GM18873 (cell line): Measurements from ENCODE around the gene ZNF70.

ENCODE experiments used
- ATAC-seq: cut with Tn5 transposase; IDR thresholded peaks from one replicate; pipeline ENCODE4 v1.9.1; 2021; ENCODE audit warnings: mild to moderate bottlenecking, moderate library complexity, moderate number of reproducible peaks; ENCODE audit not compliant: unreplicated experiment, low FRiP score

Gene ZNF70

GRCh38 chr22:23780146-23780748 lies 29.3 kb upstream of the ZNF70 start:
- no peak for ATAC-seq

GRCh38 chr22:23779731-23780130 lies 28.8 kb upstream of the ZNF70 start:
- ATAC-seq: no peak

- ATAC-seq: no peak
These were observed 28.2 kb upstream of the ZNF70 start for GRCh38 chr22:23779083-23779482.

GRCh38 chr22:23778577-23778900 lies 27.6 kb upstream of the ZNF70 start:
- no peak for ATAC-seq

DNA sequence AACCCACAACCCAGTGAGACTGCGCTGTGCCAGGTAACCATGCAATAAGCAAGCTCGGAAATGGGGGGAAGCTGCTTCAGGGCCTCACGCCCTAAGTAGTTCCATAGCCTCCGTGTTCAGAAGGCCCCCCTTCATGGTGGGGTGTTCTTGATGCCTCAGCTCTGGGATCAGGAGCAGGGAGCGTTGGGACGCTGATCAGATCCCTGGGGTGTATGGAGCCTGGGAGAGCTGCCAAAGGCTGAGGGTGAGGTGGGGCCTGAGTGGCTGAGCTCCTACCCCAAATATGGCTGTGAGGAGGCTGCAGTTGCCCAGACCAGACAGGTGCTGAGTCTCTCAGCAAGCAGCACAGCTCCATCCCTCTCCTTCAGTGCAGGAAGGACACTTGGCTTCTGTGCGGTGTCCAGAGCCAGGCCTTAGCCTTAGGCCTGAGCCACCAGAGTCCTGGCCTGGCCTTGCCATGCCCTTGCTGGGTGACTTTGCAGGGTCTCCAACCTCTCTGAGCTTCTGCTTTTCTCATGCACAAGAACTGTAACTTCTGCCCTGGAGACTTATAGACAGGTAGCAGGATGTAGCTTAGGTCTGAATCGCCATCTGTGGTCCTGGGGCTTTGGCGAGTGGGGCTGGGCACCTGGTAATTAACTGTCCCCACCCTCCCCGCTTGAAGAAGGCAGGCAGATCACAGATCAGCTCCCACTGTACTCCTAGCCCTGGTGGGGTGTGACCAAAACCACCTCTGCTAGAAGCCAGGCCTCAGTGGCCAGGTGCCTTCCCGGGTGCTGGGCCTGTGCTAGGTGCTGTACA lies 27.1 kb upstream of the ZNF70 start:
- ATAC-seq: no peak

DNA sequence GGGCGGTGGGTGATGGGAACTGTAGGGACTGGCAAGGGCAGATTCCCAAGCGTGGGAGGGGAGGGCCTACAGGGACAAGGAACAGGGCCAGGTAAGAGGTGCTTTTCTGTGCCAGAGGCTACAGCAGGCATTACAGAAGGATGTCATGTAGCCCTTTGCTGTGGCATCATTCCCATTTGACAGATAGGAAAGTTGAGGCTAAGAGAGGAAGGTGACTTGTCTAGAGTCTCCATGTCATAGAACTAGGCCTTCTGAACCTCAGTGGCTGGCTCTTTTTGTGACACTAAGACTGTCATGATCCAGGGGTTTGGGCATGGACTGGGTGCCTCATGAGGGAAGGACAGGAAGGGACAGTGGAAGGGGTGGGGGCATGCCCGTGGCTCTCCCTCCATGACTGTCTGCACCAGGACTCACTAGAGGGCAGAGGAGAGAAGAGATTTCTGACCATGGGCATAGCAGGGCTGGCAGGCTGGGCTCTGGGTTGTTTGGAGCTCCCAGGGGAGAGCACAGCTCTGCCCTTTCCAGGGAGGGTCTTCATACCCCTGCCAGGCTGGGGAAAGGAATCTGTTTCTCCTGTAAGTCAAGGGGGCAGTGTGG lies 25.0 kb upstream of the ZNF70 start:
- no peak for ATAC-seq

- ATAC-seq: no peak
These were observed 24.1 kb upstream of the ZNF70 start for GRCh38 chr22:23774922-23775436.

GRCh38 chr22:23774114-23774921 lies 23.4 kb upstream of the ZNF70 start:
- no peak for ATAC-seq

- no peak for ATAC-seq
These were observed 22.7 kb upstream of the ZNF70 start for GRCh38 chr22:23773483-23774113.

DNA sequence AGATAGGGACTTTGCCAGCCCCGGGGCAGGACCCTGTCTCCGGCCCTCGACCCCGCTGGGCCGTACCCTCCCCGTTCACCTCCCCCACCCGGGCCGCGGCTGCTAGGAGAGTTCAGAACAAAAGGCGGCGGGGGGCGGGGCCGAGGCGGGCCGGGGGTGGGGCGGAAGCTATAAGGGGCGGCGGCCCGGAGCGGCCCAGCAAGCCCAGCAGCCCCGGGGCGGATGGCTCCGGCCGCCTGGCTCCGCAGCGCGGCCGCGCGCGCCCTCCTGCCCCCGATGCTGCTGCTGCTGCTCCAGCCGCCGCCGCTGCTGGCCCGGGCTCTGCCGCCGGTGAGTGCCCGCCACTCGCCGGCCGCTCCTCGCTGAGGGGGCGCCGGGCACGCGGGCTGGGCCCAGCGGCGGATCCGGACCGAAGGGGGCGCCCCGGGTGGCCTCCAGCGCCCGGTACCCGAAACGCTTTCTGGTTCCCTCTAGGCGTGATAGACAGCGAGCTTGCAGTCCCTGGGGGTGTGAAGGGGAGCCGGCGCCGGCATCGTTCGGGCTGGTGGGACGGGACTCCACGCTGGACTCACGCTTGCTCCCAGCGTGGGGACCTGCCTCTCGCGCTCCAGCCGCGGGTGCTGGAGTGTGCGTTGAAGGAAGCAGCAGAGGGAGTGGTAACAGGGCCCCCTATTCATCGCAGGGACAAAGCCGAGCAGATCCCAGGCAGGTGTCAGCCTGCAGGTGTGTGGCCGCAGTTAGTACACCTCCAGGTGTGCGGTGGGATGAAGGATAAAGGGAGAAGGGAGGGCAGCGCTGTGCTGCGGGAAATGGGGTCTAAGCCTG lies 21.9 kb upstream of the ZNF70 start, which contains the start of gene MMP11:
Gene MMP11, plus strand, starts transcription at position 201 of the 825 bp plus-strand sequence. Its CDS starts 22 bp downstream, at position 223.
- ATAC-seq: no peak

- no peak for ATAC-seq
These were observed 21.4 kb upstream of the ZNF70 start for GRCh38 chr22:23772315-23772648.

- ATAC-seq: no peak
These were observed 18.5 kb upstream of the ZNF70 start for GRCh38 chr22:23769321-23769965.

GRCh38 chr22:23767673-23768548 lies 17.0 kb upstream of the ZNF70 start, which contains the start of gene CHCHD10:
TSS of gene CHCHD10 (minus strand) at chr22:23767972. CDS start at chr22:23767874, 98 bp downstream.
- no peak for ATAC-seq

GRCh38 chr22:23767303-23767672 lies 16.4 kb upstream of the ZNF70 start:
- ATAC-seq: no peak

DNA sequence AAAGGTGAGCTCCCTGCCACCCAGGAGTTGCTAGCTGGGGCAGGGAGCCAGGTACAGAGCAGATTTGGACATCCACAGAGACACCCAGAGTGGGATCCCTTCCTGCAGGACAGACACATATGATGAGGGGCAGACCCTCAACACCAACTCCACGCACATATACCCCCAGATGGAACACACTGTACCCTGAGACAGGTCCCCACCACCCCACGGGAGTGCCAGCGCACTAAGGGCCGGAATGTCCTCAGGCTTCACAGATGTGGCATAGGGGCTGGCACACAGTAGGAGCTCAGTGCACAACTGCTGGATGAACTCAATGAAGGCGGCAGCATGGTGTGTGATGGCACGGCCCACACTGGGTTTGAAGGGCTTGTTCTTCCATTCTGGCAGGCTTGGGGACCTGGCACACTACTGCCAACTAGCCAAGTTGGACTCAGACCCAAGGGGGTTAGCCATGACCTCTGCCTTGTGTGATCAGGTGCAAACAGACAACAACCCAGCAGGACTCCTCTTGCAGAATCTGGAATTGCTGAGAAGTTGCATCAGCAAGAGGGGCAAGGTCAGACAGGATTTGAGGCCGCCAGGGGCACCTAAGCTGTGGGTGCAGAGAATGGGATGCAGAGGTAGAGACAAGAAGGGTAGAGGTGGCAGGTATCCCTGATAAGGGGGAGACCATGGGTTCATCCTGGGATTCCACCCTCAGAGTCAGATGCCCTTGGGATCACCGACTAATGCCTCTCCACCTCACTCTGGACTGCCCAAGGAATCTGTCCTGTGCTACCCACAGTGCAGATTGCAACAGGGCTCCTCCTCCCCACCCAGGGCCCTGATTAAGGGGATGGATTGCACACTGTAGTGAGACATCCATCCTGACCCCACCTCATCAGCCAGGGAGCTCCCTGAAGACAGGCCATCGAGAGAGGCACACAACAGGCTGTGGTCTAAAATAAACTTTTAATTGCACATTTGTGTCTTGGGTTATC lies 14.3 kb upstream of the ZNF70 start:
- no peak for ATAC-seq

- no peak for ATAC-seq
These were observed 13.0 kb upstream of the ZNF70 start for GRCh38 chr22:23763954-23764353.

DNA sequence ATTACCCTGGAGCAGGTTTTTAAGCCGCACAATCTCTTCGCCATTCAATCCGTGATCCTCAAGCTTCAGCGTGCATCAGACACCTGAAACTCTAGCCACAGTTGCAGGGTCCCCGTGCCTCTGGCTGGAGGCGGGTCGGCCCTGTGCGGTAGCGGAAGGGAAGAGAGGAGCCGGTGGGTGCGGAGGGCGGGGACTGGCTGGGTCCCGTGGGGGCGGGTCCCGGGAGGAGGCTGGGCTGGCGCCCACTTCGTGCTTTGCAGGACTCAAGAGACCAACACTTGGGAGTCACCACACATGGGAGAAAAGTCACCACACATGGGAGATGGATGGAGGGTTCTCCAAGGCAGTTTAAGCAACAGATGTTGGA lies 12.7 kb upstream of the ZNF70 start:
- no peak for ATAC-seq
